Testis (tissue), 3 donors: ENCODE measurements around the gene PKNOX2. TPM values are rescaled to one million over a fixed set of nuclear protein-coding genes. Genes with fewer than 3 reads are reported as not detected.

ENCODE experiments used
- DNase-seq: peaks from one replicate; pipeline ENCODE4 v3.0.0-alpha.2; 2019
- H3K27ac ChIP-seq, 2 donors: fragments of 200-600 bp; sonication (generic); one replicate each; pipeline ENCODE4 v1.5.1; 2019
- H3K27me3 ChIP-seq: fragments of 200-600 bp; sonication (generic); one replicate; pipeline ENCODE4 v1.5.1; 2019
- H3K36me3 ChIP-seq: fragments of 200-600 bp; sonication (generic); one replicate; pipeline ENCODE4 v1.5.1; 2017; ENCODE audit warnings: low read depth; ENCODE audit errors: missing control alignments
- H3K4me1 ChIP-seq: fragments of 200-600 bp; sonication (generic); one replicate; pipeline ENCODE4 v1.5.1; 2019
- H3K4me3 ChIP-seq, 2 donors: fragments of 200-600 bp; sonication (generic); one replicate each; pipeline ENCODE4 v1.5.1; 2017 to 2019
- H3K9me3 ChIP-seq: fragments of 200-600 bp; sonication (generic); one replicate; pipeline ENCODE4 v1.5.1; 2017
- POLR2A ChIP-seq: fragments of 450-650 bp; IDR thresholded peaks from one replicate; pipeline ENCODE4 v1.6.1; 2017; ENCODE audit warnings: antibody characterized with exemption, mild to moderate bottlenecking, moderate library complexity
- WGBS, 2 donors: methylation state at CpG; one replicate each; pipeline ENCODE4 v1.1.5; 2018; 5-methylcytosine and 5-hydroxymethylcytosine counted together
- intact Hi-C: fragments of 100-400 bp; cut with DNase I; formaldehyde crosslinking; loops from one replicate; pipeline ENCODE4 v1.15.1; 2023; ENCODE audit warnings: low total_unique reads
- polyA plus RNA-seq: library from polyadenylated mRNA; stranded (reverse); fragments of 350-450 nt; fragmentation: Illumina TruSeq; extraction: RNeasy Lipid Tissue Mini Kit (QIAGEN cat#74804); gene quantifications from one replicate; pipeline ENCODE4 v1.2.3, GENCODE V29; 2014; ENCODE audit warnings: low read depth, low replicate concordance; ENCODE audit not compliant: insufficient read depth
- total RNA-seq, 2 donors: library from RNA; depleted of rRNA; stranded (reverse); fragments of >200 nt; gene quantifications; one replicate each; pipeline ENCODE4 v1.2.3, GENCODE V29; 2016
- TF ChIP-seq, protein P1 (sequence below), 3 experiments: fragments of 450-650 bp in 2 of 3; fragments of 200-600 bp in 1 of 3; sonication (generic) in 1 of 3; IDR thresholded peaks; one replicate each; pipeline ENCODE4 v1.5.1; 2016 to 2019; ENCODE audit warnings: antibody characterized with exemption in 3 of 3, mild to moderate bottlenecking in 2 of 3, moderate library complexity in 1 of 3

Gene PKNOX2
- total and polyA plus RNA-seq, 3 donors from 2014 or later = 5.5 to 10.4 (median 7.3) TPM

DNA sequence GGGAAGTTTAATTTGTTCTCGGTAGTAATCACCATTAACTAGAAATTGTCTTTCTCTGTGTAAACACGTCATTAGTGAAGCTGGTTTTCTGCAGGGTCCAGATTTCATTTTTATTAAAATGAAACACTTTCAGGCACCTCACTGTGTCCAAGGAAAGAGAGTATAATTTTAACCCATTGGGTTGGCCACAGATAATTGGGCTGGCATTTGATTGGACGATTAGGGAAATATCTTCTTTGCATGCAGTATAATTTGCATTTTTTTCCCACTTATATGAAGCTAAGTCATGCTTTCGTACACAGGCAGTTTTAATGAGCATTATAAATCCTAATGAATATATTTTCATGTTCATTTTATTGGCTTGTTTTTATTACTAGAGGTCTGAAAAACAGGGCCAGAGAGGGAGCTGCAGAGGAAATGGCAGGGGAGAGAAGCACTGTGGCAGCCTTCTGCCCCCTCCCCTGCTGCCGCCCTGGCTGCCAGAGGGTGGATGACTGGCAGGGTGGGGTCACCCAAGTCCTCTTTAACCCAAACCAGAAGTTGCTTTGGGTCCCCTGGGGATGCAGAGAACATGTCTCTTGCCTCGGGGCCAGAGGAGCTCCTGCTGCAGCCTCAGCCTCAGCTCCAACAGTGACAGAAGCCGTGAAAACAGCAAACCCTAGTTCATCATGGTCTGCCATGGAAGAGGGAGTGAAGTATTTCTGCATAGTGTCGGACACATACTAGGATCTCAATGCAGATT, 93.9 kb downstream of the PKNOX2 start:
- Histone ChIP-seq H3K4me1 (peaks cover 24% of the 10 kb centered on the region), H3K4me3 (no peak overlapping the region), H3K9me3 (no peaks in the 10 kb centered on the region), H3K27ac (no peak overlapping the region), H3K36me3 (no peaks in the 10 kb centered on the region), H3K27me3 (no peaks in the 10 kb centered on the region)
- 75 to 79% methylated on average over 8 of the region's 8 CpGs for WGBS, 2 donors
- intact Hi-C loops = no loop called here
- TF ChIP-seq, protein P1, sequence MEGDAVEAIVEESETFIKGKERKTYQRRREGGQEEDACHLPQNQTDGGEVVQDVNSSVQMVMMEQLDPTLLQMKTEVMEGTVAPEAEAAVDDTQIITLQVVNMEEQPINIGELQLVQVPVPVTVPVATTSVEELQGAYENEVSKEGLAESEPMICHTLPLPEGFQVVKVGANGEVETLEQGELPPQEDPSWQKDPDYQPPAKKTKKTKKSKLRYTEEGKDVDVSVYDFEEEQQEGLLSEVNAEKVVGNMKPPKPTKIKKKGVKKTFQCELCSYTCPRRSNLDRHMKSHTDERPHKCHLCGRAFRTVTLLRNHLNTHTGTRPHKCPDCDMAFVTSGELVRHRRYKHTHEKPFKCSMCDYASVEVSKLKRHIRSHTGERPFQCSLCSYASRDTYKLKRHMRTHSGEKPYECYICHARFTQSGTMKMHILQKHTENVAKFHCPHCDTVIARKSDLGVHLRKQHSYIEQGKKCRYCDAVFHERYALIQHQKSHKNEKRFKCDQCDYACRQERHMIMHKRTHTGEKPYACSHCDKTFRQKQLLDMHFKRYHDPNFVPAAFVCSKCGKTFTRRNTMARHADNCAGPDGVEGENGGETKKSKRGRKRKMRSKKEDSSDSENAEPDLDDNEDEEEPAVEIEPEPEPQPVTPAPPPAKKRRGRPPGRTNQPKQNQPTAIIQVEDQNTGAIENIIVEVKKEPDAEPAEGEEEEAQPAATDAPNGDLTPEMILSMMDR (IDR thresholded peaks at IDR 0.05) = no peak
- TF ChIP-seq POLR2A = no peak
- no peak for DNase-seq

DNA sequence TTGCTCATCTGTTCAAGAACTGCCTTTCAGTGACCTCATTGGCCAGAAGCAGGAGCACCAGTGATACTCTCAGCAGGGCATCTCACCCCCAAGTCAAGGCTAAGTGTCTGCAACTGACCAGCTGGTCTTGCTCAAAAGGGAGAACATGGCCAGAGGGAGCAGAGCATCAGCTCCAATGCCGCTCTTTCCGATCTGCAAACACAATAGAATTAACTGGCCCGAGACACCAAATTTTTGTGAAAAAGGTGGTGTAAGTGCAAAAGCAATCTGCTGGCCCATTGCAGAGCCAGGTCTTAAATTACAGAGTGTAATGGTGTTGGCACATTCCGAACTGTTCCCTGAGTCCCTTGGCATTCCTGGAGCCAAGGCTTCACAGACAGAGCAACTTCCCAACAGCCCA, 97.0 kb downstream of the PKNOX2 start:
- H3K4me3 ChIP-seq = no peak overlapping the region
- H3K36me3 ChIP-seq = no peaks in the 10 kb centered on the region
- intact Hi-C loops = no loop called here
- WGBS, 2 donors = 60 to 67% methylated on average over 4 of the region's 4 CpGs
- DNase-seq = no peak
- no peaks in the 10 kb centered on the region for H3K27me3 ChIP-seq
- no peak overlapping the region for H3K27ac ChIP-seq
- TF ChIP-seq, protein P1 (IDR thresholded peaks at IDR 0.05) = no peak
- no peak for TF ChIP-seq POLR2A
- no peaks in the 10 kb centered on the region for H3K9me3 ChIP-seq
- peaks cover 35% of the 10 kb centered on the region for H3K4me1 ChIP-seq

DNA sequence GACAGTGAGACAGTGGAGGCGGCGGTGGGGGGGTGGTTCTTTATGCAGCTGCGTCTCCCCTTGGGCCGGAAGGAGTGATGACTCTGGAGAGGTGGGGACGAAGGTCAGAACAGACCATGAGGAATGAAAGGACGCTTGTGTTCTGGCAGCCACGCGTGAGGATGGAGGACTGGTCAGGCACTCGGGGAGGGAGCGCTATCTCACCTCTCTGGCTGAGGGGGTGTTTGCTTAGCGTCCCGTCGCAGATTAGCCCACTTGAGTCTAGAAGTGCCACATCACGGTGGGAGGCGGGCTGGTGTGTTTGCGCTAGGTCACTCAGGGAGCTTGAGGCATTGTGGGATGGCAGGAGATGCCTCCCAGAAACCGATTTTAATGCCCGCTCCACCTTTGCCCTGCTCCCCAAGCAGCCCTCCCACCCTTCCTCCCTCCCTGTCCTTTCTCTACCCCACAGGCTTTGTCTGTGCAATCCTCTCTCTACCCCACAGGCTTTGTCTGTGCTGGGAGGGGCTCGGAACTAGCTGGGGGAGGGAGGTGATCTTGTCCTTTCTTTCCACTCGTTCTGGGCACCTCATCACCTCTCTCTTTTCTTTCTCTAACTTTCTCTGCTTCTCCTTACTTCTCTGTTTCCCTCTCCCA, 97.8 kb downstream of the PKNOX2 start:
- TF ChIP-seq, protein P1 (IDR thresholded peaks at IDR 0.05) = no peak
- H3K9me3 ChIP-seq = no peaks in the 10 kb centered on the region
- peak overlapping the region in 1 of 2 donors; percentile 10 for H3K27ac ChIP-seq
- 21 to 31% methylated on average over 16 to 20 of the region's 20 CpGs for WGBS, 2 donors
- intact Hi-C loops = no loop called here
- peaks cover 34% of the 10 kb centered on the region for H3K4me1 ChIP-seq
- H3K4me3 ChIP-seq = no peak overlapping the region
- peak; percentile 39 for DNase-seq
- H3K36me3 ChIP-seq = no peaks in the 10 kb centered on the region
- H3K27me3 ChIP-seq = no peaks in the 10 kb centered on the region

DNA sequence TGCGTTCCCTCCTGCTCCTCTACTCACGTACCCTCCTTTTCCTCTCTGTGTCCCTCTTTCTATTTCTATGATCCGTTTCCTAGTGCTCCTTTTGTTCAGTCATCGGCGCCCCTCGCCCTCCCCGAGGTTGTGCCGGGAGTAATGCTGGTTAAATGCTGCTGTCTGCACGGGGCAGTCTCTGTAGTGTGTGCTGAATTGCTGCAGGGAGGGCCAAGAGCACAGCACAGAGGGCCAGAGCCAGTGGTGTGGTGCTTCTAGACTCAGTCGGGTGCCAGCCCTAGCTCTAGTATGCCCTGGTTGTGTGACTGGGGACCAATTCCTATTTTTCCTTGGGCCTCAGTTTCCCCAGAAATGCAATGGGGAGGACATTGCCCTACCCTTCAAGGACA, 98.3 kb downstream of the PKNOX2 start:
- DNase-seq = peak; percentile 28
- 4 to 9% methylated on average over 8 to 10 of the region's 10 CpGs for WGBS, 2 donors
- Histone ChIP-seq H3K4me3 (peak overlapping the region in 1 of 2 donors; percentile 9), H3K4me1 (peaks cover 34% of the 10 kb centered on the region), H3K27ac (peak overlapping the region in 1 of 2 donors; percentile 10), H3K9me3 (no peaks in the 10 kb centered on the region), H3K27me3 (no peaks in the 10 kb centered on the region), H3K36me3 (no peaks in the 10 kb centered on the region)
- TF ChIP-seq, protein P1 (IDR thresholded peaks at IDR 0.05) = no peak
- TF ChIP-seq POLR2A = no peak
- intact Hi-C loops = no loop called here
